ENCODE results near the gene IFNL4.
"Not testable (repeated sequence)": the region's sequence is repeated elsewhere in the genome, so short reads cannot be mapped to it uniquely, and the experiment has no call there.

The IFNL4 gene

GRCh38 chr19:39217094-39217493 is 31.6 kb downstream of the IFNL4 start:
- Mint-ChIP-seq H3K9me3 (no peaks in the 10 kb centered on the region), H3K27me3 (peaks cover 23% of the 10 kb centered on the region), H3K27ac (no peak overlapping the region), H3K4me3 (no peak overlapping the region), H3K4me1 (no peaks in the 10 kb centered on the region)
- ATAC-seq = no peak
- no peak for DNase-seq

- H3K27me3 Mint-ChIP-seq = peaks cover 16% of the 10 kb centered on the region
- H3K9me3 Mint-ChIP-seq, ATAC-seq, H3K4me1 Mint-ChIP-seq, H3K27ac Mint-ChIP-seq, DNase-seq, H3K4me3 Mint-ChIP-seq: not testable (repeated sequence)
Observed at GRCh38 chr19:39215323-39215722, 33.3 kb downstream of the IFNL4 start.

- no peak overlapping the region for H3K27ac Mint-ChIP-seq
- peaks cover 6% of the 10 kb centered on the region for H3K27me3 Mint-ChIP-seq
- DNase-seq (peak; percentile 66 to 76), ATAC-seq (peak; percentile 98)
- H3K9me3 Mint-ChIP-seq = no peaks in the 10 kb centered on the region
- H3K4me1 Mint-ChIP-seq = no peaks in the 10 kb centered on the region
- H3K4me3 Mint-ChIP-seq = no peak overlapping the region
Observed at GRCh38 chr19:39212375-39212742, 36.3 kb downstream of the IFNL4 start.

- no peak overlapping the region for H3K4me3 Mint-ChIP-seq
- H3K9me3 Mint-ChIP-seq = no peaks in the 10 kb centered on the region
- peak; percentile 40 for ATAC-seq
- no peaks in the 10 kb centered on the region for H3K4me1 Mint-ChIP-seq
- no peak for DNase-seq
- no peak overlapping the region for H3K27ac Mint-ChIP-seq
- H3K27me3 Mint-ChIP-seq = peaks cover under 1% of the 10 kb centered on the region
Observed at GRCh38 chr19:39211731-39212374, 36.8 kb downstream of the IFNL4 start.

GRCh38 chr19:39209196-39209595 is 39.5 kb downstream of the IFNL4 start:
- Mint-ChIP-seq H3K4me1 (no peaks in the 10 kb centered on the region), H3K9me3 (no peaks in the 10 kb centered on the region)

DNA sequence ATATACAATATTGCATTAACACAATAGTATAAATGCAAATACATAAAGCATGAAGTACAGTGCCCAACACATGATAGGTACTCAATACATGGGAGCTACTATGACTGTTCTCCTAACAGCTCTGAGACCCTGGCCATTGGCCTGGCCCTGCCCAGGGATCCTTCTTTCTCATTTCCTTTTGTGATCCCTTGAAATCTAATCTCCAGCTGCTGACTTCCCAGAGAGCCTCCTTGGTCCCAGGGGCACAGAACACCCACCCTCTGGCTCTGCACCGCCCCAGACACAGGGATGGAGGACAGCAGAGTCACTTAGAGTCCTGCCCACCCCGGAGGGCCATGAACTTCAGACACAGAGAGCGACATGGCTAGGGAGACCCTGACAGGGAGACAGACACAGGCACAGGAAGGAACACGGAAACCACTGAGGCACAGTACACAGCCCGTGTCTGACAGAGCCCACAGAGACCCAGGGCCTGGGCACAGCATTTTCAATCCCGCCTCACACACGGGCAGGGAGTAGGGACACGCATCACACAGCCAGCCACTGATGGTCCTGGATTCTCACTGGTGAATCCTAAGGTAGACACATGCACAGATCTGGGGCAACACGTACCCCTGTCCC is 40.4 kb downstream of the IFNL4 start:
- Mint-ChIP-seq H3K27ac (no peak overlapping the region), H3K4me1 (peaks cover 7% of the 10 kb centered on the region), H3K4me3 (no peak overlapping the region), H3K9me3 (no peaks in the 10 kb centered on the region), H3K27me3 (peaks cover 27% of the 10 kb centered on the region)
- ATAC-seq = no peak
- no peak for DNase-seq

More at GRCh38 chr19:39209196-39209595, 39.5 kb downstream of the IFNL4 start:
- ATAC-seq (no peak), DNase-seq (no peak)
- no peak overlapping the region for H3K27ac Mint-ChIP-seq
- peaks cover 18% of the 10 kb centered on the region for H3K27me3 Mint-ChIP-seq
- H3K4me3 Mint-ChIP-seq = no peak overlapping the region

- no peak for DNase-seq
- Mint-ChIP-seq H3K27me3 (peaks cover 36% of the 10 kb centered on the region), H3K9me3 (no peaks in the 10 kb centered on the region), H3K4me1 (peaks cover 10% of the 10 kb centered on the region), H3K4me3 (no peak overlapping the region), H3K27ac (no peak overlapping the region)
- ATAC-seq = no peak
Observed at GRCh38 chr19:39207293-39207836, 41.3 kb downstream of the IFNL4 start.

- Mint-ChIP-seq H3K4me1 (peaks cover 10% of the 10 kb centered on the region), H3K27me3 (peaks cover 49% of the 10 kb centered on the region), H3K9me3 (no peaks in the 10 kb centered on the region), H3K27ac (no peak overlapping the region), H3K4me3 (no peak overlapping the region)
- DNase-seq (no peak), ATAC-seq (no peak)
Observed at GRCh38 chr19:39206122-39206521, 42.5 kb downstream of the IFNL4 start.

- H3K9me3 Mint-ChIP-seq = no peaks in the 10 kb centered on the region
- H3K4me3 Mint-ChIP-seq = no peak overlapping the region
- DNase-seq = no peak
- peaks cover 10% of the 10 kb centered on the region for H3K4me1 Mint-ChIP-seq
- H3K27ac Mint-ChIP-seq = no peak overlapping the region
- ATAC-seq = no peak
- peaks cover 56% of the 10 kb centered on the region for H3K27me3 Mint-ChIP-seq
Observed at GRCh38 chr19:39205449-39205764, 43.2 kb downstream of the IFNL4 start.

GRCh38 chr19:39203372-39204341 is 45.0 kb downstream of the IFNL4 start, which contains the start of gene SYCN:
TSS of gene SYCN (minus strand) at chr19:39204263. CDS start at chr19:39204254, 9 bp downstream.
- DNase-seq (no peak), ATAC-seq (no peak)
- Mint-ChIP-seq H3K9me3 (no peaks in the 10 kb centered on the region), H3K4me1 (peaks cover 10% of the 10 kb centered on the region), H3K27me3 (peaks cover 71% of the 10 kb centered on the region), H3K27ac (peak within 1 kb of the TSS in 1 of 2 donors; percentile 71), H3K4me3 (no peak within 1 kb of the TSS)

GRCh38 chr19:39202998-39203355 is 45.7 kb downstream of the IFNL4 start:
- Mint-ChIP-seq H3K4me3 (no peak overlapping the region), H3K27me3 (peaks cover 78% of the 10 kb centered on the region), H3K4me1 (peaks cover 10% of the 10 kb centered on the region), H3K27ac (peak overlapping the region in 1 of 2 donors; percentile 71), H3K9me3 (no peaks in the 10 kb centered on the region)
- ATAC-seq = no peak
- no peak for DNase-seq

DNA sequence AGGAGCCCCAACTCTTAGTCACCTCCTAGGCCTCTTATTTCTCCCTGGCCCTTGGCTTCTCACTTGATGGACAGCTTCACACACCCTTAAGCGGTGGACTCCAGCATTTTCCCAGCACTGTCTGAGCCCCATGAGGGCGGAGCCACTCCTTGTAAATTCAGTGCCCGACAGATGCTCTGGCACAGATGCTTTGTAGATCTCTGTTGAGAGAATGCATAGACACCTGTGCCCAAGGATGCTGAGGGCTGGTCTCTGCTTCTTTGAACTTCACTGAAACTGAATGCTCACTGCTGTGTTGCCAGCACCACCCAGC is 47.9 kb downstream of the IFNL4 start:
- H3K9me3 Mint-ChIP-seq = no peaks in the 10 kb centered on the region
- peaks cover 30% of the 10 kb centered on the region for H3K4me1 Mint-ChIP-seq
- ATAC-seq (no peak), DNase-seq (no peak)
- no peak overlapping the region for H3K27ac Mint-ChIP-seq
- peaks cover 98% of the 10 kb centered on the region for H3K27me3 Mint-ChIP-seq
- no peak overlapping the region for H3K4me3 Mint-ChIP-seq

- DNase-seq = no peak
- no peaks in the 10 kb centered on the region for H3K9me3 Mint-ChIP-seq
- H3K4me1 Mint-ChIP-seq = peaks cover 34% of the 10 kb centered on the region
- H3K27me3 Mint-ChIP-seq = peaks cover 98% of the 10 kb centered on the region
- no peak overlapping the region for H3K27ac Mint-ChIP-seq
- ATAC-seq = no peak
- no peak overlapping the region for H3K4me3 Mint-ChIP-seq
Observed at GRCh38 chr19:39200066-39200802, 48.4 kb downstream of the IFNL4 start.

GRCh38 chr19:39199025-39199424 is 49.6 kb downstream of the IFNL4 start:
- Mint-ChIP-seq H3K4me3 (no peak overlapping the region), H3K27ac (no peak overlapping the region), H3K9me3 (no peaks in the 10 kb centered on the region), H3K27me3 (peaks cover 96% of the 10 kb centered on the region), H3K4me1 (peaks cover 34% of the 10 kb centered on the region)
- ATAC-seq (no peak), DNase-seq (no peak)

DNA sequence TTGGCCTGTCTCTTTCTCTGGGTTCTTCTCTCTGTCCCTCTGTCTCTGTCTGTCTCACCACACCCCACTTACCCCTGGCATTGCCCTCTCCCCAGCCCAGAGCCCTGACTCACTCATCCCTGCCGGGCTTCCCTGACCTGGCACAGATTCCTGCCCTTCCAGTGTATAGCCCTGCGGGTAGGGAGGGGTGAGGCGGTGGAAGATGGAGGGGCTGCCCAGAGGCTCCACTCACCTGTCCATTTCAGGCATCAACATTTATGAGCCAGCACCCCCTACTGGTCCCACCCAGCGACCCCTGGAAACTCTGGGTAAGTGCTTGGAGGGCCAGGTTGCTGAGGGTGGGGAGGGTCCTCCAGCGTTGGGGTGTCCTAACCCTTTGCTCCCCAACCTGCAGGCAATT is 50.8 kb downstream of the IFNL4 start:
- no peak for ATAC-seq
- H3K4me1 Mint-ChIP-seq = peaks cover 25% of the 10 kb centered on the region
- H3K4me3 Mint-ChIP-seq = no peak overlapping the region
- H3K9me3 Mint-ChIP-seq = no peaks in the 10 kb centered on the region
- peaks cover 96% of the 10 kb centered on the region for H3K27me3 Mint-ChIP-seq
- DNase-seq = no peak
- H3K27ac Mint-ChIP-seq = no peak overlapping the region
